Activated CD4-positive, alpha-beta T cell treated with anti-CD3 and anti-CD28 coated beads, Interleukin-2, amount 10 ng/mL, durations not matched to agents 7 days and 5 days (primary cell): ENCODE measurements around the gene VEGFA. TPM values are rescaled to one million over a fixed set of nuclear protein-coding genes. Genes with fewer than 3 reads are reported as not detected.

Source experiments
- CTCF ChIA-PET: fragments of 350-600 bp; sonication (Branson Sonifier 250); formaldehyde crosslinking; loops from one replicate; lab custom pipeline; 2021; ENCODE audit warnings: antibody characterized with exemption; lab: Charles Lee
- POLR2A ChIA-PET: fragments of 350-600 bp; sonication (Branson Sonifier 250); formaldehyde crosslinking; loops from one replicate; lab custom pipeline; 2021; ENCODE audit warnings: antibody characterized with exemption; lab: Charles Lee
- DNase-seq: peaks from one replicate; pipeline ENCODE4 v3.0.0-alpha.2; 2020
- H3K27ac Mint-ChIP-seq: one replicate; pipeline ENCODE4 v1.8.0; 2021; ENCODE audit warnings: mild to moderate bottlenecking, moderate library complexity, mixed read lengths
- H3K27me3 Mint-ChIP-seq: one replicate; pipeline ENCODE4 v1.8.0; 2021; ENCODE audit warnings: mixed read lengths
- H3K36me3 Mint-ChIP-seq: one replicate; pipeline ENCODE4 v1.8.0; 2021; ENCODE audit warnings: low read depth, mixed read lengths
- H3K4me1 Mint-ChIP-seq: one replicate; pipeline ENCODE4 v1.8.0; 2021; ENCODE audit warnings: mixed read lengths
- H3K4me3 Mint-ChIP-seq: one replicate; pipeline ENCODE4 v1.8.0; 2021; ENCODE audit warnings: mild to moderate bottlenecking, moderate library complexity, mixed read lengths
- H3K9me3 Mint-ChIP-seq: one replicate; pipeline ENCODE4 v1.8.0; 2021; ENCODE audit warnings: mixed read lengths
- total RNA-seq, 2 experiments: library from RNA; stranded (reverse); gene quantifications; one replicate each; pipeline ENCODE4 v1.2.3, GENCODE V29; 2021

The VEGFA gene
- total RNA-seq, 2 experiments from 2014 or later = 23.7 to 25.8 TPM

DNA sequence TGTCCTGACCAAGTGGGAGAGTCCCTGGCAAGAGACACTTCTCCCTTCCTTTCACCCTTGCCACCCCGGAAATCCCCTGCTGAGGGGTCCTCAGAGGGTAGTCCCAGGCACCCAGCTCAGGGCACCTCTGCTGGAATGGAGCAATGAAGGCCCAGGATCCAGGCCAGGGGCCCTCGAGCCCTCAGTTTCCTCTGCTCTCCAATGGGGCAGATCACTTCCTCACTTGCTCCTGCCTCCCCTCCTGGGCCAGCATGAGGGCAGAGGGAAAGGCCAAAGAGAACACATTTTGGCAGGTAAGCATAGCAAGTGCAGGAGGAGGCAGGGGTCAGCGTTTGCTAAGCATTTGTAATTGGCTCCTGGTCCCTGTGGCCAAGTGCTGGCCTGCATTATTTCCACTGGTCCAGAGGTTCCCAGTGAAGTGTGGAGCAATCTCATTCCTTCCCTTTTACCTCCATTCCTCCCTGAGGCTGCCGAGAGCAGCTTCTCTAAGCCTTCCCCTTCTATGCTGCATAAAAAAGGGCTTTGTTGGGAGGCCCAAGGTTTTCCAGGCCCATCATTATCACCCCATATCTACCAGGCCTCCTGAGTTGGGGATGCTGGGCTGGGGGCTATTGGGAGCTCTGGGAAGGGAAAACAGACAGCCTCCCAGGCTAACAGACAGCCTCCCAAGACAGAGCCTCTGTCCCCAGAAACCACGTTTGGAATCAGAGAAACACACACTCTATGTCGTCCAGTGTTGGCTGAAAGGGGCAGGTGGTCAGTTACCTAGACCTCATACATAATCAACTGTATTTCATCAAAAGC lies 28.8 kb upstream of the VEGFA start:
- CTCF ChIA-PET = interaction anchor here (1.0 to 3.3 kb wide), 4 partner anchors 10 to 34 kb away, joined by 3 to 12 read pairs (median 6); partner anchors contain the start of gene VEGFA
- H3K4me3 Mint-ChIP-seq = no peak overlapping the region
- no peak overlapping the region for H3K27ac Mint-ChIP-seq
- peaks cover 6% of the 10 kb centered on the region for H3K27me3 Mint-ChIP-seq
- DNase-seq = no peak
- no peaks in the 10 kb centered on the region for H3K4me1 Mint-ChIP-seq
- no peaks in the 10 kb centered on the region for H3K36me3 Mint-ChIP-seq
- POLR2A ChIA-PET = no interaction called here
- no peaks in the 10 kb centered on the region for H3K9me3 Mint-ChIP-seq

DNA sequence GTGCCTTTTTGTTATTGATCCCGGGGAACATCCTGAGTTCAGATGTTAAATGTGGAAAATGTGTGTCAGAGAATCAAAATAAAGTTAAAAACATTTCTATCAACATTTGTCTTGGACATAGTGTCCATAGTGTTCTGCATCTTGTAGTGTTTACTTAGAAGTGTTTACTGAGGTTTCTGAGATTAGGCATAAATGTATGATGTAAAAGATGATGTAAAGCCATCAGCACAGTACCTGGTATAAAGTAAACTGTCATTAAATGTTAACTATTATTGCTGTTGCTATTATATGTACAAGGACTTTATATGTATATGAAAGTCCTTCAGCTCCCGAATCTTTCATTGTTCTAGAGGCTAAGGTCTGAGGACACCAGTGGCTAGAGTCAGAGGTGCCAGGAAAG lies 28.2 kb upstream of the VEGFA start:
- CTCF ChIA-PET = interaction anchor here (1.0 to 3.3 kb wide), 3 partner anchors 27 to 75 kb away, joined by 3 to 12 read pairs (median 5); no protein-coding TSS in a partner anchor
- POLR2A ChIA-PET = no interaction called here
- no peaks in the 10 kb centered on the region for H3K4me1 Mint-ChIP-seq

DNA sequence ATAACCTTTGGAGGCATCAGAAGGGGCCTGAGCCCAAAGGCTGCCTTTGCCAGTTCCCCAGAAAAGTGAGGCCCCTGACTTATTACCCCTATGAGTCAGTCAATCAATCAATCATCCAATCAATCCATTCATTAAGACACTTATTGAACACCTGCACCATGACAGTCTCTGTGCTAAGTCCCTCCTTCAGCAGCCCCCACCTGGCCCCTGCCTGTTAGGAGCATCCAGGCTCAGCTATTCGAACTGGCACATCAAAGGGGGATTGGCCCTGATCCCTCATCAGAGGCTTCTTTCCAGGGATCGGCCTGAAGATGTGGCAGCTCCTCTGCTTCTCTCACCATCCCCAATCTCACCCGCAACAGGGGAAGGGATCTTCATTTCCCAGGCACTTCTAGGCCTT lies 27.7 kb upstream of the VEGFA start:
- no peaks in the 10 kb centered on the region for H3K9me3 Mint-ChIP-seq
- ChIA-PET CTCF (interaction anchor here (1.0 to 3.3 kb wide), 3 partner anchors 27 to 75 kb away, joined by 3 to 12 read pairs (median 5); no protein-coding TSS in a partner anchor), POLR2A (no interaction called here)
- H3K4me3 Mint-ChIP-seq = no peak overlapping the region
- H3K4me1 Mint-ChIP-seq = no peaks in the 10 kb centered on the region
- DNase-seq = no peak
- peaks cover 8% of the 10 kb centered on the region for H3K27me3 Mint-ChIP-seq
- no peaks in the 10 kb centered on the region for H3K36me3 Mint-ChIP-seq
- no peak overlapping the region for H3K27ac Mint-ChIP-seq

More for the DNA sequence above, 28.2 kb upstream of the VEGFA start:
- Mint-ChIP-seq H3K36me3 (no peaks in the 10 kb centered on the region), H3K27me3 (peaks cover 8% of the 10 kb centered on the region), H3K9me3 (no peaks in the 10 kb centered on the region), H3K27ac (no peak overlapping the region), H3K4me3 (no peak overlapping the region)
- no peak for DNase-seq

DNA sequence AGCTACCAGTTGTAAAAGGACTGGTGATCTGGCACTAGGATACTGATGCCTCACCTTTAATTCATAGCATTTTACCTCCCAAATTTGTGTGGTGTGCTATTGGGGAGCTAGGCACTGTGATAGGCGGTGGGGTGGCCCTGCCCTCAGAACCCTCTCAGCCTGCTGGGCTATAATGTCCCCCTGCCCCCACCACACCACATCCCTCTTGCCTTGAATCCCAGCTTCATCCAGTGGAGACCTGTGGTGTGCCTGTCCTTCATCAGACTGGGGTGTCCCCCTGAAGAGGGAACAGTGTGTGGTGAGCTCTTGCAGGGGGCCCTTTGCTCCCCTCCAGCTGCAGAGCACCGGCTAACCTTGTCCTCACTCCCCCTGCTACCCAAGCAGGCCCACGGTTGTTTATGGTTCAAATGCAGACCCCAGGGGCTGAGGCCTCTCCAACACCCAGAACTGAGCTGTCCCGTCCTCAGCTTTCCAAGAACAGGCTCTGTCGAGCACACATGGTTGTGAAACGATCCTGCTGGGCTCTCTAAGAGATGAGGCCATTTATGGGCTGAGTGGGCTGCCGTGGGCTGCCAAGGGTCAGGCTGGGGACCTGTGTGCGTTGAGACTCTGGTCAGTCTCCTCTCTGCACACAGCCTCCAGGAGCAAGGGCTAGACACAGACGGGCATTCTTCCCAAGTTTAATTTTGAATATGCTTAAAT lies 26.9 kb upstream of the VEGFA start:
- Mint-ChIP-seq H3K27ac (no peak overlapping the region), H3K36me3 (no peaks in the 10 kb centered on the region), H3K27me3 (peaks cover 14% of the 10 kb centered on the region), H3K4me1 (no peaks in the 10 kb centered on the region), H3K9me3 (no peaks in the 10 kb centered on the region), H3K4me3 (no peak overlapping the region)
- ChIA-PET POLR2A (no interaction called here), CTCF (interaction anchor here (0.6 to 3.3 kb wide), 6 partner anchors 10 to 96 kb away, joined by 3 to 12 read pairs (median 4); no protein-coding TSS in a partner anchor)
- DNase-seq = no peak

DNA sequence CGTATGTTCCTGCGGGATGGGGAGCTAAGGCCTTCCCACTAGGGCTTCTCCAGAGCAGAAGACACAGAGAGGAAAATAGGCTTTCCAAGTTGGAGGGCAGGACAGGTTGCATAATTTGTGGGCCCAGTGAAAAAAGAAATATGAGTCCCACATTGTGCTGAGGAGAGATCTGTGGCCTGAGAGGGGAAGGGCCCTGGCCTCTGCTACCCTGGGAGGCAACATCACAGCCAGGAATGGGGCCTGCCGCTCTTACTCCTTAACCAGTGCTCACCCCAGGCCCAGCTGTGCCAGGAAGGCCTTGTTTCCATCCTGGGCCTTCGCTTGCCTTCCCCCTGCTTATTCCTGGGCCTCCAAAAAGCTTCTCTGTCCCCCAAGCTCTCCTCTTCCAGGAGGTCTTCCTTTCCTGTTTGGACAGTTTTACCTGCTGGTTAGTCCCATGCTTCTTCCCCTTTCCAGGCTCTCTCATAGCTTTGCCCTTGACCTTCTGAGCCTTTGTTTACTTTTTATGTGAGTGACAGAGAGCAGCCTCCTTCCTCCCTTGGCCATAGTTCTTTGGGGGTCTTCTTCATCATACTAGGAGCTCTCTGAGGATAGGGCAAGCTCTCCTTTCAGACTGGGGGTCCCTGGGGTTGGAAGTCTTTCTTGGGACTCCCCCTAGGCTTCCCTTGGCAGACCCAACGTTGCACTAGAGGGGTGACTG lies 26.2 kb upstream of the VEGFA start:
- H3K4me3 Mint-ChIP-seq = no peak overlapping the region
- ChIA-PET POLR2A (no interaction called here), CTCF (interaction anchor here (0.5 to 3.3 kb wide), 9 partner anchors 9 to 1789 kb away, joined by 3 to 12 read pairs (median 4); partner anchors contain the start of gene VEGFA)
- no peaks in the 10 kb centered on the region for H3K4me1 Mint-ChIP-seq
- H3K27me3 Mint-ChIP-seq = peaks cover 19% of the 10 kb centered on the region
- H3K36me3 Mint-ChIP-seq = no peaks in the 10 kb centered on the region
- H3K9me3 Mint-ChIP-seq = no peaks in the 10 kb centered on the region
- peak overlapping the region; percentile 58 for H3K27ac Mint-ChIP-seq
- no peak for DNase-seq

DNA sequence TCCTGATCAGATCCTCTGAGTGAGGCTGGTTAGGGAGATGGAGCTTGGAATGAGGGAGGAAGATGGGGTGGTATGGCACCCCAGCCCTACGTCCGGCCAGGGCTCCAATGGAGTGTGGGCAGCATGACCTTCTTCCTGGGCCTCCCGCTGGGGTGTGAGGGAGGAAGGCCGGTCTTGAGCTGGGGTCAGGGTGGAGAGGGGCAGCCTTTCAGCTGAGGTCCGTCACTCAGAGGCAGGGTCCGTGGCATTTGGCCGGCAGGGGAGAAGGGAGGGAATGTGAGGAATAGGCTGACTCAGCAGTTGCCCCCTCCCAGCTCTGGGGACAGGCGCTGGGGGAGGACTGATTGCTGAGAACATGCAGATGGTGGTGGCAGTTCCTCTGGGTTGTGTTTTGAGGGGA lies 25.5 kb upstream of the VEGFA start:
- peak overlapping the region; percentile 58 for H3K27ac Mint-ChIP-seq
- H3K27me3 Mint-ChIP-seq = peaks cover 19% of the 10 kb centered on the region
- CTCF ChIA-PET = interaction anchor here (0.6 to 3.3 kb wide), 7 partner anchors 14 to 570 kb away, joined by 3 to 12 read pairs (median 4); partner anchors contain the start of gene VEGFA
- H3K4me3 Mint-ChIP-seq = no peak overlapping the region
- no peak for DNase-seq
- H3K4me1 Mint-ChIP-seq = no peaks in the 10 kb centered on the region
- POLR2A ChIA-PET = no interaction called here
- no peaks in the 10 kb centered on the region for H3K36me3 Mint-ChIP-seq
- H3K9me3 Mint-ChIP-seq = no peaks in the 10 kb centered on the region

DNA sequence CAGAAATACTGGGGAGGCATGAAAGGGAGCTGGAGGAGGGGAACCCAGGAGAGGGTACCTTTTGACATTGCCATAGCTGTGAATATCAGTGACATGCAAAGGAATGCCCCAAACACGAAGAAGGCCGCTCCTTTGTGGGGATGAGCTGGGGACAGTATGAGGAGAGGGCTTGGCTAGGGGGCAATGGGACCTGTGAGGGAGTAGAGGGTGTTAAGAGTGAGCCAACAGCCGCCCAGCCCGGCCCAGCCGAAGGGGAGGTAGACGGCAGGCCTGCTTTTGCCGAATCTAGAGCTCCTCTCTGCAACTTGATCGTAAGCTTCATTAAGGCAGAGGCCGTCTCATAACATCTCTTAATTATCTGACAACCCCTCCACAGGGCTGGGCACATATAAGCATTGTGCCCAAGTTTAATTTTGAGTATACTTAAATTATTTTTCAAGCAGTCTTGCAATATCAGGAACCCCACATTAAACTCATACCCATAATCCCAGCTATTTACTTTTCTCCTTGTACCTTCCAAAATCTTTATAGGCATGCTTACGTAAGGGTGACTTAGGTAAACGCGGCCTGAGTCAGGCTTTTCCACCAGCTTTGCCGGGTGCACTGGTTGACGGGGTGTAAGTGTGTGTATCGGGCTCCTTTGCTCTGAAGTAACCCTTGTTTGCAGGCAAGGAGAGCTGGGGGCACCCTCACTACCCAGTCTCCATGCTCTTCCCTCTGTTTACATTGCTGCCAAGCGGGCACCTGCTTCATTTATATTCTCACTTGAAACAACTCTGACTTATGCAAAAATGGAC lies 24.9 kb upstream of the VEGFA start:
- no peak overlapping the region for H3K4me3 Mint-ChIP-seq
- ChIA-PET CTCF (interaction anchor here (0.6 to 2.5 kb wide), 6 partner anchors 13 to 570 kb away, joined by 3 to 12 read pairs (median 4); partner anchors contain the start of gene VEGFA), POLR2A (no interaction called here)
- H3K9me3 Mint-ChIP-seq = no peaks in the 10 kb centered on the region
- no peaks in the 10 kb centered on the region for H3K36me3 Mint-ChIP-seq
- H3K27me3 Mint-ChIP-seq = peaks cover 19% of the 10 kb centered on the region
- no peak overlapping the region for H3K27ac Mint-ChIP-seq
- H3K4me1 Mint-ChIP-seq = no peaks in the 10 kb centered on the region
- no peak for DNase-seq

DNA sequence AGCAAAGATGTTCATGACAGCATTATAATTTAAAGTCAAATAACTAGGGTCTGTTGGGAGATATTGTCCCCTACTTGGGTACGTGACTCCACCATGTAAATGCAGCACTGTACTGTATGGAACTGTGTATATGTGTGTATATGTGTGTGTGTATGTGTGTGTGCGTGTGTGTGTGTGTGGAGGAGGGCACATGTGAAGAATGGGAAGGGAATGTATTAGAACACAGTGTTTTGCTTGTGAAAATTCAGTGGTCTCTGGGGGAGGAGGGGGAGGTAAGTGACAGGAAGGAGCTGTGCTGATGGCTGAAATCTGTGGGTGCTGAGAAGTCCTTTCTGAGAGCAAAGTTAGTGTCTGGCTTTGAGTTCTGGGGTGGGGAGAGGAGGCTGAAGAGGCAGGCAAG lies 23.9 kb upstream of the VEGFA start:
- Mint-ChIP-seq H3K4me1 (no peaks in the 10 kb centered on the region), H3K27ac (no peak overlapping the region), H3K9me3 (no peaks in the 10 kb centered on the region), H3K27me3 (peaks cover 19% of the 10 kb centered on the region), H3K4me3 (no peak overlapping the region), H3K36me3 (no peaks in the 10 kb centered on the region)
- ChIA-PET POLR2A (no interaction called here), CTCF (interaction anchor here (1.0 to 2.5 kb wide), 2 partner anchors 24 to 26 kb away, joined by 3 to 12 read pairs; partner anchors contain the start of gene VEGFA)
- no peak for DNase-seq

DNA sequence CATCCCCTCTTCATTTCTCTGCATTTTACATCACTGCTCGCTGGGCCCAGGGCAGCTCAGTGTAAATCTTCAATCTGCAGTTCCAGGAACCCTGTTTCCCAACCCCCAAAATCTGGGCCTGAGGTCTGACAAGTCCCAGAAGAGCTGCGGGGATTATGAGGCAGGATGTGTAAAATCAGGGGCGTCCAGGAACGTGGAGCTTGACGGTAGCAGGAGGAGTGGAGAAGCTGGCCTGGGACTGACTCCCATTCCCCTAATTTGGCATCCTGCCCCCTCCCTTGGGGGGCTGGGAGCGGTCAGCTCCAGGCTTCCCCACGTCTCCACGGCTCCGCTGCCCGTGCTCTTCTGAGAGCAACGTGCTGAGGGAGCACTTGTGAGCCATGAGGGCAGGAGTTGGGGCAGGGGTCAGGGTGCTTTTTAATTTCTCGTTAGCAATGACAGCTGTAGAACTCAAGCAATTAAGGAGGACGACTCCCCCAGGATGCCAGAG lies 23.4 kb upstream of the VEGFA start:
- Mint-ChIP-seq H3K4me1 (no peaks in the 10 kb centered on the region), H3K27ac (no peak overlapping the region), H3K36me3 (no peaks in the 10 kb centered on the region), H3K27me3 (peaks cover 19% of the 10 kb centered on the region), H3K9me3 (no peaks in the 10 kb centered on the region), H3K4me3 (no peak overlapping the region)
- CTCF ChIA-PET = interaction anchor here (1.0 to 1.3 kb wide), 2 partner anchors 23 to 27 kb away, joined by 3 to 6 read pairs; partner anchors contain the start of gene VEGFA
- POLR2A ChIA-PET = no interaction called here
- DNase-seq = no peak

DNA sequence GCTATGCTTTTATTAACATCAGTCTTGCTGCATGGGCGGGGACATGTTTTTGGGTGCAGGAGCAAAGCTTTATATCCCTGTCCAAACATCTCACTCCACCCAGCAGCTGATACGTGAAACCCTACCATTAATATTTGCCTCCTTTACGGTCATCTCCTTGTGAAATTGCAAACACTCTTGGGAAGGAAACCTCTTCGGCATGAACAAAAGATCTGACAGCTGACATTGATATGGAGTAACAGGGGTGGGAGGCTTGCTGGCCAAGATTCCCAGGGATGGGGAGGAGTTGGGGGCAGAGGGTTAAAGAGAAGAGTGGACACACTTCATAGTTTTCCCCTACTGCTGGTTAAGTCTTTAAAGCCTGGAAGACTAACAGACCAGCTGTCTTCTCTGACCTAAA lies 22.2 kb upstream of the VEGFA start:
- peak overlapping the region; percentile 56 for H3K27ac Mint-ChIP-seq
- H3K36me3 Mint-ChIP-seq = no peaks in the 10 kb centered on the region
- no peak overlapping the region for H3K4me3 Mint-ChIP-seq
- H3K4me1 Mint-ChIP-seq = no peaks in the 10 kb centered on the region
- no peak for DNase-seq
- ChIA-PET CTCF (interaction anchor here (1.3 kb wide), 1 partner anchor 22 kb away, joined by 6 read pairs; the partner anchor contains the start of gene VEGFA), POLR2A (no interaction called here)
- no peaks in the 10 kb centered on the region for H3K9me3 Mint-ChIP-seq
- H3K27me3 Mint-ChIP-seq = peaks cover 19% of the 10 kb centered on the region

DNA sequence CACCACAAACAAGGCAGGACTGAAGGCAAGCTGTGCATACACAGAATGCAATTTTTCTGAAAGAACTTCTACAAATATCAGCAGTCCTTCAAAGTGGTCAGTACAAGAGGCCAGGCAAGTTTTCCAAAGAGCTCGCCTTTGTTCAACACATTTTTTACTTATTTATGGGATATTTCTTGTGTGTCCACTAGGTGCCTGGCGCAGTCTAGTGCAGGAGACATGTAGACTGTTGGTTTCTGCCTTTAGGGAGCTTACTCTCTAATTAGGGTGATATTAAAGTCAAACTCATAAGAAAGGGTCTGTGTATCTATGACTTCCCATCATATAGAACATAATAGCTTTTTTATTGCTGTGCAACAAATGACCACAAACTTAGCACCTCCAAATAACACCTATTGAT lies 21.2 kb upstream of the VEGFA start:
- no peaks in the 10 kb centered on the region for H3K4me1 Mint-ChIP-seq
- no peak overlapping the region for H3K4me3 Mint-ChIP-seq
- POLR2A ChIA-PET = no interaction called here
- H3K27ac Mint-ChIP-seq = no peak overlapping the region
- CTCF ChIA-PET = interaction anchor here (0.5 to 1.6 kb wide), 5 partner anchors 14 to 317 kb away, joined by 3 to 6 read pairs (median 3); partner anchors contain the start of gene VEGFA
- no peaks in the 10 kb centered on the region for H3K9me3 Mint-ChIP-seq
- H3K36me3 Mint-ChIP-seq = no peaks in the 10 kb centered on the region
- peaks cover 19% of the 10 kb centered on the region for H3K27me3 Mint-ChIP-seq
- no peak for DNase-seq
